ENCODE data around the gene FLNA.

The FLNA gene

GRCh38 chrX:154333837-154334271 lies 40.6 kb downstream of the FLNA start:
- no peak for DNase-seq

- DNase-seq, result no peak
Observed at GRCh38 chrX:154333116-154333515, 41.3 kb downstream of the FLNA start.

GRCh38 chrX:154332561-154332960 lies 41.9 kb downstream of the FLNA start:
- no peak for DNase-seq

GRCh38 chrX:154329294-154329693 lies 45.1 kb downstream of the FLNA start:
- no peak for DNase-seq

GRCh38 chrX:154328646-154329045 lies 45.8 kb downstream of the FLNA start:
- no peak for DNase-seq

GRCh38 chrX:154327038-154327820 lies 47.2 kb downstream of the FLNA start:
- DNase-seq, result no peak

- DNase-seq, result no peak
Observed at GRCh38 chrX:154325541-154325940, 48.9 kb downstream of the FLNA start.

- no peak for DNase-seq
Observed at GRCh38 chrX:154323537-154323936, 50.9 kb downstream of the FLNA start.

GRCh38 chrX:154322890-154323289 lies 51.5 kb downstream of the FLNA start:
- DNase-seq, result no peak

GRCh38 chrX:154321594-154321993 lies 52.8 kb downstream of the FLNA start:
- no peak for DNase-seq

- no peak for DNase-seq
Observed at GRCh38 chrX:154321152-154321551, 53.3 kb downstream of the FLNA start.

GRCh38 chrX:154320406-154320805 lies 54.0 kb downstream of the FLNA start:
- DNase-seq, result no peak

- DNase-seq, result no peak
Observed at GRCh38 chrX:154317391-154317995, 56.9 kb downstream of the FLNA start.

GRCh38 chrX:154315416-154315815 lies 59.0 kb downstream of the FLNA start:
- DNase-seq, result no peak

GRCh38 chrX:154313147-154313546 lies 61.3 kb downstream of the FLNA start:
- no peak for DNase-seq

GRCh38 chrX:154312116-154312515 lies 62.3 kb downstream of the FLNA start:
- no peak for DNase-seq

GRCh38 chrX:154310616-154311536 lies 63.6 kb downstream of the FLNA start:
- DNase-seq, result no peak

GRCh38 chrX:154309041-154309775 lies 65.2 kb downstream of the FLNA start:
- no peak for DNase-seq

- peak; percentile 4 for DNase-seq
Observed at GRCh38 chrX:154308108-154308946, 66.1 kb downstream of the FLNA start.

- no peak for DNase-seq
Observed at GRCh38 chrX:154307202-154307601, 67.2 kb downstream of the FLNA start.

GRCh38 chrX:154305541-154306205 lies 68.8 kb downstream of the FLNA start:
- no peak for DNase-seq
